Middle frontal gyrus (tissue), 1 donor: ENCODE data around the gene ANKRD23.
"Not testable (repeated sequence)": the region's sequence is repeated elsewhere in the genome, so short reads cannot be mapped to it uniquely, and the experiment has no call there.

Experiments used
- DNase-seq: peaks from one replicate; pipeline ENCODE4 v3.0.0-alpha.2; 2015; ENCODE audit warnings: low spot score; ENCODE audit errors: extremely low spot score

The ANKRD23 gene

GRCh38 chr2:96800061-96801004 lies 43.5 kb downstream of the ANKRD23 start:
- DNase-seq = no peak

GRCh38 chr2:96799623-96799935 lies 44.2 kb downstream of the ANKRD23 start:
- no peak for DNase-seq

GRCh38 chr2:96798733-96799622 lies 44.8 kb downstream of the ANKRD23 start:
- DNase-seq = no peak

GRCh38 chr2:96797066-96797625 lies 46.7 kb downstream of the ANKRD23 start:
- no peak for DNase-seq

GRCh38 chr2:96796497-96796896 lies 47.3 kb downstream of the ANKRD23 start:
- DNase-seq = not testable (repeated sequence)

GRCh38 chr2:96795076-96795475 lies 48.7 kb downstream of the ANKRD23 start:
- no peak for DNase-seq

- no peak for DNase-seq
Observed at GRCh38 chr2:96792772-96793749, 50.8 kb downstream of the ANKRD23 start.

GRCh38 chr2:96789245-96789617 lies 54.6 kb downstream of the ANKRD23 start:
- DNase-seq = no peak

- DNase-seq = no peak
Observed at GRCh38 chr2:96788442-96789244, 55.2 kb downstream of the ANKRD23 start.
